NCI-H526 (cell line): ENCODE data around the gene FIBIN.
A peak's percentile ranks its signal among the peaks of the same experiment; 100 is the strongest.
"Not testable (repeated sequence)": the region's sequence is repeated elsewhere in the genome, so short reads cannot be mapped to it uniquely, and the experiment has no call there.

Experiments
- DNase-seq, 2 experiments: peaks; one replicate each; lab custom pipeline; 2025; lab: John Stamatoyannopoulos, UW

FIBIN gene

DNA sequence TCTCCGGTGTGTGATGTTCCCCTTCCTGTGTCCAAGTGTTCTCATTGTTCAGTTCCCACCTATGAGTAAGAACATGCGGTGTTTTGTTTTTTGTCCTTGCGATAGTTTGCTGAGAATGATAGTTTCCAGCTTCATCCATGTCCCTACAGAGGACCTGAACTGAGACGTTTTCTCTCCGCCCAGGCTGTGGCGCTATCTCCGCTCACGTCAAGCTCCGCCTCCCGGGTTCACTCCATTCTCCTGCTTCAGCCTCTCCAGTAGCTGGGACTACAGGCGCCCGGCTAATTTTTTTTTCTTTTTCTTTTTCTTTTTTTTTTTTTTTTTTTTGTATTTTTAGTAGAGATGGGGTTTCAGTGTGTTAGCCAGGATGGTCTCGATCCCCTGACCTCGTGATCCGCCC is 16.7 kb upstream of the FIBIN start:
- DNase-seq, result not testable (repeated sequence)

DNA sequence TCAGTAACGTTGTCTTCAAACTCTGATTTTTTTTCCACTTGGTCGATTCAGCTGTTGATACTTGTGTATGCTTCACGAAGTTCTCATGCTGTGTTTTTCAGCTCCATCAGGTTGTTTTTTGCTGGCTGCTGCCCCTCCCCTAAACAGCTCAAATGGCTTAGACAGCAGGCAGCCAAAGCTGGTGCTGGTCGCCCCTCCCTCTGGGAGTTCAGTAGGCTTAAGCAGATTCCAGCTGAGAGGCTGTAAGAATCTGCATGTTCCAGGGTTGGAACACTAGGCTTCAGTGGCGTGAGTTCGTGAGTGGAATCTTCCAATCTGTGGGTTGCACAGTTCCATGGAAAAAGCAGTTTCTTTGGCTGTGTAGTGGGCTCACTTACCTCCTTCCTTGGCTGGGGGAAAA is 10.3 kb upstream of the FIBIN start:
- no peak for DNase-seq

- DNase-seq, result no peak
These were observed 8.4 kb upstream of the FIBIN start for GRCh38 chr11:26985470-26985869.

DNA sequence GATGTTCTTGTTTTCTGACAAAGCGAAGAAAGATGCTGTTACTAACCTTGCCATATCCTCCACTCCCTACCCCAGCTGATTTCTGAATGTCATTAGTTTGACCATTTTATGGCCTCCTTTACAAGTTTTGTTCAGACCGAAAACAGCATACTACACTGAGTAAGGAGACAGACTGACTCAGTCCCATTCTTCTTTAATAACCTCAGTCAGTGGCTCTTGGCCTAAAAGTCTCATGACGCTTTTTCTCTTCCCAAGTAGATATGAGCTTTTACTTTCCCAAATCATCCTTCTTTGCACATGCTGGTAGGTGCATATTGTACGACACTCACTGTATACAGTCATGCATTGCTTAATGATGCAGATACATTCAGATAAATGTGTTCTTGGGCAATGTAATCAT is 8.0 kb upstream of the FIBIN start:
- DNase-seq, result no peak

DNA sequence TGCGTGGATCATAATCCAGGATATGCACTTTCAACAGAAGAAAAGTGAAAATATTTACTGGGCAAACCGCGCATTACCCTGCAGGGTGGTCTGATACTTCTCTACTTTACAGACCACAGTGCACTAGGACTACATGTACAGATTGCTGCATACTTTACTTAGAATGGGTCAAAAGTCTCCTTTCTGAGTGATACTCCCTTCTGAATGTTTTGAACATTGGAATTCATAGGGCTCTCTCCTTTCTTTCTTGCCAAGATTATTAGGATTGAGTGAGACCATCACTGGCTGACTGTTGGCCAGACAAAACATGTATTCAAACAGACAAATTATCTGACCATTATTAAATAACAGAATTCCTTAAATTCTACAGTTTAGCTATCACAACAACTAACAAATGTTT is 6.6 kb upstream of the FIBIN start:
- no peak for DNase-seq

GRCh38 chr11:26987731-26988130 is 6.2 kb upstream of the FIBIN start:
- DNase-seq, result no peak

DNA sequence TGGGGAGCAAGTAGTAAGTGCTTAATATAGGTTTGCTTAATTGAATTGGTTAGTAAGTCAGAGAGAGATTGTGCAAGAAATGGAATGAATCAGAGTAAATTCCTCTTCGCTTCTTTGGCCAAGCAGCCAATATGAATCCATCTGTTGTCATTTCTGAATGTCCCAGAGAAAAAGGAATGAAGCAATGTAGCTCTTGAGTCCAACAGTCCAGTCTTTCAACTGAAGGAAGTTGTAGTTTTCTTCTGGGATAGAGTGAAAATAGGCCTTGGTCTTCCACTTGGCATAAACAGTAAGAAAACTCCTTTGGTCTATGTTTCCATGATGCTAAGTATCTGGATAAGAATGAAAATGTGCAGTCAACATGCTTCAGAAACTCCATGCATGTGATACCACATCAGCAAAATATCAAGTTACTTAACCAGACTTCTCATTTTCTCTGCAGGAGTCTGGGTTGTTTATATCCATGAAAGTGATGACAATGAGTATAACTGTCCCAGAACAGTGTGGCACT is 1.8 kb upstream of the FIBIN start:
- no peak for DNase-seq

GRCh38 chr11:26994631-26995095 is 751 bp downstream of the FIBIN start:
- DNase-seq, result peak in 1 of 2 experiments; percentile 30

DNA sequence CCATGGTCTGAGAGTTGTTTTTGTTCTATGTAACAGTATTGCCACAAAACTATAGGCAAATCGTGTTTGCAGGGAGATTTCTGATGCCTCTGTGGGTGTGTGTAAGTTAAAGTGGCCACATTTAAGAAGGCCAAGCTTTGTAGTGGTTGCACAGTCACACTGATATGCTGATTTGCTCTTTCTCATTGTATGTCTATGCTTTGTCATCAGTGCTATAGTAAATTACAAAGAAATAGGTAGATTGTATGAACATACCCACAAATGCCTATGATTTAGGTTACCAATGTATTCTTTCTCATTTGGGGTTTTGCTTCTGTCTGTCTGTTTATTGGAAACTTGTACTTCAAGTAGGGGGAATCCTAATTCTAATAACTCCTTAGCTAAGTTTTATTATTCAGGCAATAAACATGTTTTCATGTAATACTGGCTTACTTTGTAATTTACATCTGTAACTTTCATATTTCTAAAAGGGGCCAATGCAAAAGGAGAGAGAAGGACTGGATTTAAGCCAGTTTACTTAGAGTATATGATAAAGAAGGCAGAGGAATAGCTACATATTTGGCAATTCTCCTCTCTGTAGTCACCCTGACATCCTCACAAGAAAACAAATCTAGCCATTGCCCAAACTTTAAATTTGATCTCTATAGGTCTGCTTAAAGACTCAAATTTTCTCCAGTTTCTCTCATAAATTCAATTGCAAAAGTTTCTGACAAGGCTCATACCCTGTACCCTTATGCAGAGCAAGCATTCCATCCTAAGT is 2.0 kb downstream of the FIBIN start:
- no peak for DNase-seq

DNA sequence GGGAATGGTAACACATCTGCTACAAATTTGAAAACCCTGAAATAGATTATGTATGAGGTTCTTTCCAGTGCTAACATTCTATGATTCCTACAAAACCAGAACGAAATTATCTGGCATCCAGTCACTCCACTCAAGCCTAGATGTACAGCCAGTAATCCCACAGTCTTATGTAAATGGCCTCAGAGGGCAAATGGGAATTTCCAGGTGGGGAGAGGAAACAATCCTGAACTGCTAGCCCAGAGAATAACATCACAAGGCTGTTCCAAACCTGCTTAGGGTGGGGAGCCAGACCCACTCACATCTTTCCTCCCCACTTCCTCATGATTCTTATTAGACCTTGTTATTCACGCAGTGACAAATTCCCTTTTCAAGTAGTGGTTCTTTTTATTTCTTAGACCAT is 3.5 kb downstream of the FIBIN start:
- DNase-seq, result peak in 1 of 2 experiments; percentile 4

DNA sequence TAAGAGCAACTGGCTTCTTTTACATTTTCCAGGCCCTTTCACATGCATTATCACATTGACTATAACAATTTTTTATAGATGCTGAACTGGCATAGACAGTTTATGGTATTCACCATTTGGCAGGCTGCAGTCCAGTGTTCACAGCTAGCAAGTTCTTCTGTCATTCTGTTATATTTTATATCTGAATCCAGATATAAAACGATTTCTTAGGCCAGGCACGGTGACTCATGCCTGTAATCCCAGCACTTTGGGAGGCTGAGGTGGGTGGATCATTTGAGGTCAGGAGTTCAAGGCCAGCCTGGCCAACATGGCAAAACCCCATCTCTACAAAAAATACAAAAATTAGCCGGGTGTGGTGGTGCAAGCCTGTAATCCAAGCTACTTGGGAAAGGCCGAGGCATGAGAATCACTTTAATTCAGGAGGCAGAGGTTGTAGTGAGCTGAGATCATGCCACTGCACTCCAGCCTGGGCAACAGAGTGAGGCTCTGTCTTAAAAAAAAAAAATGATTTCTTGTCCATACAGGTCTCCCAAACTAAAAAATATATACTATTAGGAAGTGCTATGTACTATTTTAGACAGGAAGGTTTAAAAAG is 7.3 kb downstream of the FIBIN start:
- DNase-seq, result not testable (repeated sequence)

GRCh38 chr11:27002431-27002830 is 8.5 kb downstream of the FIBIN start:
- no peak for DNase-seq

DNA sequence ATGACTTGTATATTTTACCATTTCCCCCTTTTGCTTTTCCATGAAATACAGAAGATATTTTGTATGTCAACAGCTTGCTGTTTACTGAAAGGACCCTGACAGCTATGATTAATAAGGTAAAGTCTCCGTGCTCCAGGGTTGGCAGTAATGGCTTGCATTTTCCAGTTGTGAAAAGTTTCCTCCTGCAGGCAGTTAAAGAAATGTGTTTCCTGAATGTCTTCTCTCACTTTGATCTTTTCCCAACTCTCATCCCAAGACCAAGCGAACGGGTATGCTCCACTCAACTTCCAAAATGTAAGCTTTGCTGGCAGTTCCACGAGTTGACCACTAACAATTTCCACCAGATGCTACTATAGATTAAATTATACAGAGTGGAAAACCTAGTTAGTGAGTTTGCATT is 8.9 kb downstream of the FIBIN start:
- DNase-seq, result no peak

DNA sequence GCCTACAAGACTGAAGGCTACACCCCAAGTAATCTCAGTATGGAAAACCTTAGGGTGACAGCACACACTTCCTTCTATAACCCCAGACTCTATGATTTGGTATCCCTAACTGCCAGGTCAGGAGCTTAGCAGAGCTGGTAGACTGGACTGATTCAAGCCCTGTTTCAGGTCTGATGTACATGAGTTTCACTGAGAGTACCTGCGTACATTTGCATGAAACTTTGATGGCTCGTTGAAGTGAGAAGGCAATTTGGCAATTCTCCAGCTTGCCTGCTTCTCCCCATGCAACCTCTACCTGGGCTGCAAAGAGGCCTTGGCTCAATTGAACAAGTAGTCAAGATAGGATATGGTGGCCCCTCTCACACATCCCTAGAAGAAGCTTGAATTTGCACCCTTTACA is 10.2 kb downstream of the FIBIN start:
- peak; percentile 9 to 62 for DNase-seq

GRCh38 chr11:27008811-27009535 is 15.1 kb downstream of the FIBIN start:
- no peak for DNase-seq

DNA sequence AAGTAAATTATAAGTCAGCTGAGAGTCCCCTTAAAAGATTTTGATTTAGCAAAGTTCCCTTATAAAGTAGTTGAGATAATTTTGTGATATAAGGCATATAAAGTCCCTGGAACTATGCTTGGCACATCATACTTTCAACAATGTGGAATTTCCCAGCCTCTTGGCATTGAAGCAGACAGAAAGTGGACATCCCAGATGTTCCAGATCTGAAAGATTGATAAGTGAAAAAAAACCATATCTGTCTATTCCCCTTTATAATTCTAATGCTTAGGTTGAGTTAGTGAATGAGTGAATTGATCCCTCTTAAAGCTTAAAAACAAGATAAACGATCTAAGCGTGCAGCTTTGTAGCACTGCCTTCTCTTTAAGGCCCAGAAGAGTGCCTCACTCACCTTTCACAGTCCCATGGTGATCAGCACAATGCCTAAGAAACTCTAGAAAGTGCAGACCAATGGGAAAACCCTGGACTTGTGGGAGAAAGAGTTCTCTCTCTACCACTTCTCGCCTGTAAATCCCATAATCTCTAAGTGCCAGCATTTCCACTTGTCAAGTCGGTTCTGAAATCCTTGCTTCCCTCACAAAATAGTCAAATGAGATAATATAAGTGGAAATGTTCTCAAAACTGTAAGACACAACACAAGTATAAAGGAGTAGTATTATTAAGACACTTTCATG is 17.8 kb downstream of the FIBIN start:
- DNase-seq, result no peak

DNA sequence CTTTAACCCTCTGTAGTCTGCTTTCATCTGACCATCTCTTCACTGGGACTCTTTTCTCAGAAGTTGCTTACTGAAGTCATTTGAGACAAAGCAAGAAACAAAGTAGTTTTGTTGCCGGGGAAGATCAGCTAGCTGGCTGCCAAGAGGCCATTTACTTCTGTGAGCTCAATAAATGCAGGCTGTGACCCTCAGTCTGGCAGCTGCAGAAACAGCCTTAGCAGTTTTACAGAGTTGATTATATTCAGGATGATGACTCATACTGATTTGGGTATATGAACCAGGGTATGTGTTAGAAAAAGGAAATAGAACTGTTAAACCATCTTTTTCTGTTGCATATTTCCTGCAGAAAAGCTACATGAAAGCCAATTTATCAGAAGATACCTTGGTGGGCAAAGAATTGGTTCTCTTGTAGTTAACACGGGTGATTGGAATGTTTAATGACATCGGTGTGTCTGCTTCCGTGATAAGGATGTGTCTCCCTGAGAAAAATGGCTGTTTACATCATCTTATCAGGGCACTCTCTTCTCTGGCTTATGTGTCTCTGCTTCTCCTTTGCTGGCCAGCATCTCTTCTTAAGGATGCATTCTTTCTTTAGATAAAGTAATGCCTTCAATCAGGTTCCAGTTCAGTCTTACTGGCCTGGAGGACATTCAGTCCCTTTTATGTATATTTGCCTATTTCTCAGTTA is 18.5 kb downstream of the FIBIN start:
- DNase-seq, result no peak

DNA sequence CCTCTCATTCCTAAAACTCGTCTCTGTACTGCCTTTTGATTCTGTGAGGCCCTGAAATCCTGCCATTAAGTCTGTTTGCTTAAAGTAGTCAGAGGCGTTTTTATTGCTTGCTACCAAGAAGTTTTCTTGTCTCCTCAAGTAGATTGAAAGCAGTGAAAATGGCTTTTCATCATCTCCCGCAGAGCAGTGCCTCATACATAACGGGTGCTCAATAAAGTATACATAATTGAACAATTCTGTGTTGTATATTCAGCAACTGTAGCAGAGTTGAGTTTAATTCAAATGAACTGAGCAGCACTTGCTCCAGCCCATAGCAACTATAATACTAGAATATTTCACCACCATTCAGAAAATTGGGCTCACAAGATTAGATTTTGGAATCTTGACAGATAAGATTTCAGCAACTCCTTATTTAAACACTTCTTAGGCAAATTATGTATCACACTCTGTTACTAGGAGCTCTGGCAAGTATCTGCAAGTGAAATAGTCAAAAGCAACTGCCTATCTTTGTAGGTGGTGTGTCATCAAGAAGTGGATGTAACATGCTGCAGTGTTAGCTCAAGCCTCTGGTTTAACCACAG is 20.0 kb downstream of the FIBIN start:
- no peak for DNase-seq

- DNase-seq, result no peak
These were observed 25.1 kb downstream of the FIBIN start for GRCh38 chr11:27018902-27019529.

DNA sequence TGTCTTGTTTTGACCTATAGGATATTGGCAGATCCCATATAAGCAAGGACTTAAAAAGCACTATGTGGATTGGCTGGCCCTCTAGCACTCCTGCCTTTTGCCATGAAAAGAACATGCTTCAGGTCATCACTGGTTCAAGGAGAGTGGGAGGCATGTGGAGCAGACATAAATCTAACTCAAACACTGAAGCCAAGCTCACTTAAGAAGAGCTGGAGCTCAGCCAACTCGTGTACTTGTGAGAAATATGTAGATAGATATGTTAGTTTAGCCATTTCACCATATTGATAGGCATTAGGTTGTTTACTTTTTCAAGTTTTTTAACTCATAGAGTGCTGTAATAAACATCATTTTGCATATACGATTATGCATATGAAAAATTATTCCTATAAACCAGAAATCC is 26.8 kb downstream of the FIBIN start:
- no peak for DNase-seq
